RWPE2 (cell line): ENCODE data around the gene ABCE1.

Experiments used
- ATAC-seq: fragments of 200-7000 bp; cut with Tn5 transposase; 3 replicates; pipeline ENCODE4 v1.9.1; 2021; ENCODE audit warnings: low read depth
- DNase-seq: peaks from one replicate; pipeline ENCODE4 v3.0.0-alpha.2; 2020; ENCODE audit warnings: low spot score
- H3K27ac ChIP-seq: fragments of 450-650 bp; 2 replicates; pipeline ENCODE4 v1.5.1; 2017; ENCODE audit warnings: mild to moderate bottlenecking; ENCODE audit not compliant: poor library complexity, severe bottlenecking
- H3K27me3 ChIP-seq: fragments of 250-450 bp; sonication (Bioruptor Pico); 2 replicates; pipeline ENCODE4 v1.5.1; 2021; ENCODE audit warnings: mild to moderate bottlenecking, moderate library complexity; ENCODE audit not compliant: insufficient read depth, poor library complexity, severe bottlenecking
- H3K36me3 ChIP-seq: fragments of 250-450 bp; sonication (Bioruptor Pico); 2 replicates; pipeline ENCODE4 v1.5.1; 2020; ENCODE audit warnings: low read depth, mild to moderate bottlenecking, moderate library complexity
- H3K4me1 ChIP-seq: fragments of 250-450 bp; sonication (Bioruptor Pico); 2 replicates; pipeline ENCODE4 v1.5.1; 2021; ENCODE audit warnings: mild to moderate bottlenecking, moderate library complexity; ENCODE audit not compliant: insufficient read depth, poor library complexity, severe bottlenecking
- H3K4me3 ChIP-seq: fragments of 250-450 bp; sonication (Bioruptor Pico); 2 replicates; pipeline ENCODE4 v1.5.1; 2021; ENCODE audit warnings: mild to moderate bottlenecking, moderate library complexity; ENCODE audit not compliant: severe bottlenecking
- H3K9me3 ChIP-seq: fragments of 250-450 bp; sonication (Bioruptor Pico); 2 replicates; pipeline ENCODE4 v1.5.1; 2021; ENCODE audit warnings: mild to moderate bottlenecking, moderate library complexity; ENCODE audit not compliant: severe bottlenecking
- TF ChIP-seq, protein P1 (sequence below): fragments of 450-650 bp; IDR thresholded peaks from one replicate; pipeline ENCODE4 v1.5.1; 2017; ENCODE audit warnings: mild to moderate bottlenecking, moderate library complexity; ENCODE audit not compliant: poor library complexity, severe bottlenecking

ABCE1 gene

GRCh38 chr4:145083891-145084605, 14.1 kb upstream of the ABCE1 start:
- H3K4me1 ChIP-seq = no peaks in the 10 kb centered on the region
- TF ChIP-seq, protein P1, sequence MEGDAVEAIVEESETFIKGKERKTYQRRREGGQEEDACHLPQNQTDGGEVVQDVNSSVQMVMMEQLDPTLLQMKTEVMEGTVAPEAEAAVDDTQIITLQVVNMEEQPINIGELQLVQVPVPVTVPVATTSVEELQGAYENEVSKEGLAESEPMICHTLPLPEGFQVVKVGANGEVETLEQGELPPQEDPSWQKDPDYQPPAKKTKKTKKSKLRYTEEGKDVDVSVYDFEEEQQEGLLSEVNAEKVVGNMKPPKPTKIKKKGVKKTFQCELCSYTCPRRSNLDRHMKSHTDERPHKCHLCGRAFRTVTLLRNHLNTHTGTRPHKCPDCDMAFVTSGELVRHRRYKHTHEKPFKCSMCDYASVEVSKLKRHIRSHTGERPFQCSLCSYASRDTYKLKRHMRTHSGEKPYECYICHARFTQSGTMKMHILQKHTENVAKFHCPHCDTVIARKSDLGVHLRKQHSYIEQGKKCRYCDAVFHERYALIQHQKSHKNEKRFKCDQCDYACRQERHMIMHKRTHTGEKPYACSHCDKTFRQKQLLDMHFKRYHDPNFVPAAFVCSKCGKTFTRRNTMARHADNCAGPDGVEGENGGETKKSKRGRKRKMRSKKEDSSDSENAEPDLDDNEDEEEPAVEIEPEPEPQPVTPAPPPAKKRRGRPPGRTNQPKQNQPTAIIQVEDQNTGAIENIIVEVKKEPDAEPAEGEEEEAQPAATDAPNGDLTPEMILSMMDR = no peak
- H3K9me3 ChIP-seq = no peaks in the 10 kb centered on the region
- no peak for DNase-seq
- peak overlapping the region; percentile 27 for H3K27ac ChIP-seq
- H3K4me3 ChIP-seq = no peak overlapping the region
- ATAC-seq = peak; percentile 73
- peaks cover 57% of the 10 kb centered on the region for H3K36me3 ChIP-seq
- H3K27me3 ChIP-seq = no peaks in the 10 kb centered on the region

DNA sequence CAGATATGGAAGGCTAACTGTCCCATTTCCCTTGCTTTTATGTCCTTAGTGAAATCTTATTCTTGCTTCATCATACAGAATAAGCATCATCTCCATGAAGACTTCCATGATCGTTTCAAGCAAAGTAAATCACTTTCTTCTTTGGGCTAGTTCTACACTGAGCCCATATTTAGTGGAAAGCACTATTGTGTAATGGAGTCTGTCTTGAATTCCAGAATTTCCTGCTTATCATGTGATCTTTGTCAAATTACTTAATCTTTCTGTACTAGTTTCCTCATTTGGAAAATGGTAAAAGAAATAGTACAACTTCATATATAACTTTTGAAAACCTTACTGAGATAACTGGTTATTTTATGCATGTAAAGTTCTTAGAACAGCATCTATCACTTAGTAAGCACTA, 7.7 kb upstream of the ABCE1 start:
- no peak overlapping the region for H3K27ac ChIP-seq
- peaks cover 64% of the 10 kb centered on the region for H3K36me3 ChIP-seq
- no peak overlapping the region for H3K4me3 ChIP-seq
- H3K9me3 ChIP-seq = peaks cover 3% of the 10 kb centered on the region
- TF ChIP-seq, protein P1 = no peak
- ATAC-seq = no peak
- no peaks in the 10 kb centered on the region for H3K27me3 ChIP-seq
- DNase-seq = no peak
- H3K4me1 ChIP-seq = no peaks in the 10 kb centered on the region

GRCh38 chr4:145093638-145094037, 4.5 kb upstream of the ABCE1 start:
- DNase-seq = no peak
- H3K36me3 ChIP-seq = peaks cover 60% of the 10 kb centered on the region

DNA sequence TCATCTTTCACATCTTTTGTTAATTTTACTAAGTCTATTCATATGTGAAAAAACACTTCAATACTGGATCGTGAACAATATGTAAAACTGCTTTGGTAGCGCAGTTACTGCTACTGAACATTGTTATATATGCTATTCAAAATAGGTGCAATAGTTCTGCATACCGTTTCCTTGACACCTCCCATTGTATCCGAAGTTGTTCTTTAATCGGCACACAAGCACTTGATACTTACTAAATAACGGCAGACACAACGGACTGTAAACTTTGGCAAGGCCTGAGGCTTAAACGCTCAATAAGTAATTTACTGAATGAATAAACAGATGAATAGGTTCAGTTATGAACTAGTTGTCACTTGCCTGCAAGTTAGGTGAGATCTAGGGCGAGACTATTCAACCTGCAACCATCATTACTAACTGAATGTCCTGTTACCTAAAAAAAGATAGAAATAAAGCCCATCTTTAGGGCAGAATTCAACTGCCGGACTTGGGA, 735 bp upstream of the ABCE1 start:
- Histone ChIP-seq H3K27me3 (no peaks in the 10 kb centered on the region), H3K4me3 (peak overlapping the region; percentile 85), H3K4me1 (peaks cover 13% of the 10 kb centered on the region), H3K9me3 (peaks cover 3% of the 10 kb centered on the region), H3K27ac (peak overlapping the region; percentile 72), H3K36me3 (peaks cover 72% of the 10 kb centered on the region)
- DNase-seq (no peak), ATAC-seq (no peak)
- TF ChIP-seq, protein P1 = no peak

More at GRCh38 chr4:145093638-145094037, 4.5 kb upstream of the ABCE1 start:
- no peaks in the 10 kb centered on the region for H3K4me1 ChIP-seq
- H3K4me3 ChIP-seq = no peak overlapping the region
- H3K27me3 ChIP-seq = no peaks in the 10 kb centered on the region
- H3K27ac ChIP-seq = no peak overlapping the region
- H3K9me3 ChIP-seq = peaks cover 3% of the 10 kb centered on the region
- ATAC-seq = no peak
- TF ChIP-seq, protein P1 = no peak

- H3K27me3 ChIP-seq = no peaks in the 10 kb centered on the region
- peak overlapping the region; percentile 85 for H3K4me3 ChIP-seq
- peaks cover 13% of the 10 kb centered on the region for H3K4me1 ChIP-seq
- TF ChIP-seq, protein P1 = no peak
- H3K36me3 ChIP-seq = peaks cover 70% of the 10 kb centered on the region
- peak; percentile 44 for ATAC-seq
- H3K9me3 ChIP-seq = peaks cover under 1% of the 10 kb centered on the region
- no peak for DNase-seq
- H3K27ac ChIP-seq = peak overlapping the region; percentile 72
Observed at GRCh38 chr4:145098675-145099037, 545 bp downstream of the ABCE1 start.
